GM23338 (cell line): ENCODE results near the gene RAB21.

Experiments used
- CREB1 ChIP-seq: fragments of 250-450 bp; sonication (Bioruptor Pico); IDR thresholded peaks from 2 replicates; pipeline ENCODE4 v1.5.0; 2020; ENCODE audit warnings: low read depth, mild to moderate bottlenecking, moderate library complexity
- EZH2 ChIP-seq: fragments of 200-600 bp; sonication (generic); IDR thresholded peaks from one replicate; pipeline ENCODE4 v1.8.0; 2017; ENCODE audit warnings: antibody characterized with exemption, mild to moderate bottlenecking, low read depth; ENCODE audit not compliant: unreplicated experiment
- JUNB ChIP-seq: IDR thresholded peaks from one replicate; pipeline ENCODE4 v1.6.1; 2016; ENCODE audit warnings: antibody characterized with exemption; ENCODE audit not compliant: unreplicated experiment
- POLR2AphosphoS5 ChIP-seq: IDR thresholded peaks from 2 replicates; pipeline ENCODE4 v1.6.1; 2016; ENCODE audit warnings: antibody characterized with exemption, low read depth
- ZNF114 ChIP-seq: fragments of 250-450 bp; sonication (Bioruptor Pico); IDR thresholded peaks from 2 replicates; pipeline ENCODE4 v1.5.0; 2020; ENCODE audit warnings: mild to moderate bottlenecking, moderate library complexity
- TF ChIP-seq, protein P1 (sequence below), 2 experiments: fragments of 200-600 bp in 1 of 2; sonication (generic) in 1 of 2; conservative IDR thresholded peaks; 2 replicates each; pipeline versions ENCODE4 v1.5.1 to v1.6.1; 2016 to 2017; ENCODE audit warnings: antibody characterized with exemption in 2 of 2, low read depth in 2 of 2, mild to moderate bottlenecking in 2 of 2, moderate library complexity in 1 of 2
- TF ChIP-seq, protein P2 (sequence below): IDR thresholded peaks from one replicate; pipeline ENCODE4 v1.6.1; 2018; ENCODE audit warnings: antibody characterized with exemption; ENCODE audit not compliant: unreplicated experiment
- TF ChIP-seq, protein P3 (sequence below): IDR thresholded peaks from 2 replicates; pipeline ENCODE4 v1.6.1; 2016; ENCODE audit warnings: antibody characterized with exemption

DNA sequence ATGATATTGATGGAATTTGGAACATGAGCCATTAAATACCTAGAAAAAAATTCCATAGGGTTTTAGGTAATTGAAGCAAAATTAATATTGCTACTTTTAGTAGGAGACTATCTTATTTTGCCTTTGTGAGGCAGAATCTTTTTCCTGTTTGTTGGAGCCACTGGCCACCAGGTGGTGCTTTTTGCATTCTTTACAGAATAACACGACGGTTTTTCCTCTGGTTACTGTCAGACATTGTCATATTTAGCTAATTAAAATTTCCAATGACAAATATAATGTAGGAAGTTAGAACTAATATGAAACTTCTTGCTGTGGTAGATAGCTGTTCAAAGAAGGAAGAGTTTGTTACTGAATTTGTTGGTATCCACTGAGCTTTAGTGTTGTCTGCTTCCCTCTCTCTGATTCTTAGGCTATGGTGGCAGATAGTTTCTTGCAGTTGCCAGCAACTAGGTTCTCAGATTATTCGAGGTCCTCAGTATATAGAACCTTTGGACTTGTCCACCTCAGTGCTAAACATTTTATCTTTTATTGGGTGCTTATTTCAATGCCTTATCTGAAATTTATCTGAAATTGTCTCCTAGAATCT is 25.7 kb downstream of the RAB21 start:
- TF ChIP-seq ZNF114 (CRISPR knock-in tag), result no peak
- no peak for TF ChIP-seq POLR2AphosphoS5
- TF ChIP-seq, protein P1, sequence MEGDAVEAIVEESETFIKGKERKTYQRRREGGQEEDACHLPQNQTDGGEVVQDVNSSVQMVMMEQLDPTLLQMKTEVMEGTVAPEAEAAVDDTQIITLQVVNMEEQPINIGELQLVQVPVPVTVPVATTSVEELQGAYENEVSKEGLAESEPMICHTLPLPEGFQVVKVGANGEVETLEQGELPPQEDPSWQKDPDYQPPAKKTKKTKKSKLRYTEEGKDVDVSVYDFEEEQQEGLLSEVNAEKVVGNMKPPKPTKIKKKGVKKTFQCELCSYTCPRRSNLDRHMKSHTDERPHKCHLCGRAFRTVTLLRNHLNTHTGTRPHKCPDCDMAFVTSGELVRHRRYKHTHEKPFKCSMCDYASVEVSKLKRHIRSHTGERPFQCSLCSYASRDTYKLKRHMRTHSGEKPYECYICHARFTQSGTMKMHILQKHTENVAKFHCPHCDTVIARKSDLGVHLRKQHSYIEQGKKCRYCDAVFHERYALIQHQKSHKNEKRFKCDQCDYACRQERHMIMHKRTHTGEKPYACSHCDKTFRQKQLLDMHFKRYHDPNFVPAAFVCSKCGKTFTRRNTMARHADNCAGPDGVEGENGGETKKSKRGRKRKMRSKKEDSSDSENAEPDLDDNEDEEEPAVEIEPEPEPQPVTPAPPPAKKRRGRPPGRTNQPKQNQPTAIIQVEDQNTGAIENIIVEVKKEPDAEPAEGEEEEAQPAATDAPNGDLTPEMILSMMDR (conservative IDR thresholded peaks at IDR 0.05; ENCODE audit: low read depth in 2 of 2), result peak; percentile 76 to 92
- TF ChIP-seq, protein P2, sequence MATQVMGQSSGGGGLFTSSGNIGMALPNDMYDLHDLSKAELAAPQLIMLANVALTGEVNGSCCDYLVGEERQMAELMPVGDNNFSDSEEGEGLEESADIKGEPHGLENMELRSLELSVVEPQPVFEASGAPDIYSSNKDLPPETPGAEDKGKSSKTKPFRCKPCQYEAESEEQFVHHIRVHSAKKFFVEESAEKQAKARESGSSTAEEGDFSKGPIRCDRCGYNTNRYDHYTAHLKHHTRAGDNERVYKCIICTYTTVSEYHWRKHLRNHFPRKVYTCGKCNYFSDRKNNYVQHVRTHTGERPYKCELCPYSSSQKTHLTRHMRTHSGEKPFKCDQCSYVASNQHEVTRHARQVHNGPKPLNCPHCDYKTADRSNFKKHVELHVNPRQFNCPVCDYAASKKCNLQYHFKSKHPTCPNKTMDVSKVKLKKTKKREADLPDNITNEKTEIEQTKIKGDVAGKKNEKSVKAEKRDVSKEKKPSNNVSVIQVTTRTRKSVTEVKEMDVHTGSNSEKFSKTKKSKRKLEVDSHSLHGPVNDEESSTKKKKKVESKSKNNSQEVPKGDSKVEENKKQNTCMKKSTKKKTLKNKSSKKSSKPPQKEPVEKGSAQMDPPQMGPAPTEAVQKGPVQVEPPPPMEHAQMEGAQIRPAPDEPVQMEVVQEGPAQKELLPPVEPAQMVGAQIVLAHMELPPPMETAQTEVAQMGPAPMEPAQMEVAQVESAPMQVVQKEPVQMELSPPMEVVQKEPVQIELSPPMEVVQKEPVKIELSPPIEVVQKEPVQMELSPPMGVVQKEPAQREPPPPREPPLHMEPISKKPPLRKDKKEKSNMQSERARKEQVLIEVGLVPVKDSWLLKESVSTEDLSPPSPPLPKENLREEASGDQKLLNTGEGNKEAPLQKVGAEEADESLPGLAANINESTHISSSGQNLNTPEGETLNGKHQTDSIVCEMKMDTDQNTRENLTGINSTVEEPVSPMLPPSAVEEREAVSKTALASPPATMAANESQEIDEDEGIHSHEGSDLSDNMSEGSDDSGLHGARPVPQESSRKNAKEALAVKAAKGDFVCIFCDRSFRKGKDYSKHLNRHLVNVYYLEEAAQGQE, result no peak
- no peak for TF ChIP-seq EZH2
- no peak for TF ChIP-seq JUNB
- TF ChIP-seq CREB1 (CRISPR knock-in tag), result no peak
- TF ChIP-seq, protein P3, sequence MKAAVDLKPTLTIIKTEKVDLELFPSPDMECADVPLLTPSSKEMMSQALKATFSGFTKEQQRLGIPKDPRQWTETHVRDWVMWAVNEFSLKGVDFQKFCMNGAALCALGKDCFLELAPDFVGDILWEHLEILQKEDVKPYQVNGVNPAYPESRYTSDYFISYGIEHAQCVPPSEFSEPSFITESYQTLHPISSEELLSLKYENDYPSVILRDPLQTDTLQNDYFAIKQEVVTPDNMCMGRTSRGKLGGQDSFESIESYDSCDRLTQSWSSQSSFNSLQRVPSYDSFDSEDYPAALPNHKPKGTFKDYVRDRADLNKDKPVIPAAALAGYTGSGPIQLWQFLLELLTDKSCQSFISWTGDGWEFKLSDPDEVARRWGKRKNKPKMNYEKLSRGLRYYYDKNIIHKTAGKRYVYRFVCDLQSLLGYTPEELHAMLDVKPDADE, result no peak
